H1 (cell line): ENCODE results near the gene ZFYVE27. TPM values are rescaled to one million over a fixed set of nuclear protein-coding genes. Genes with fewer than 3 reads are reported as not detected.

Source experiments
- EGR1 ChIP-seq: IDR thresholded peaks from 2 replicates; pipeline ENCODE4 v1.6.1; 2011; ENCODE audit warnings: low read depth, low read length, borderline replicate concordance
- HDAC2 ChIP-seq, 2 experiments: fragments of 300-600 bp in 1 of 2; sonication (generic) in 1 of 2; IDR thresholded peaks; 2 replicates each; pipeline ENCODE4 v1.6.1; 2011 to 2012; ENCODE audit warnings: low read depth in 2 of 2, low read length in 2 of 2, mild to moderate bottlenecking in 2 of 2, moderate library complexity in 2 of 2, borderline replicate concordance in 1 of 2, inconsistent platforms in 1 of 2
- JUN ChIP-seq: IDR thresholded peaks from 2 replicates; pipeline ENCODE4 v1.6.1; 2011; ENCODE audit warnings: low read depth, mild to moderate bottlenecking, improper control_type of control experiment, low read length
- NRF1 ChIP-seq: IDR thresholded peaks from 2 replicates; pipeline ENCODE4 v1.6.1; 2011; ENCODE audit warnings: mild to moderate bottlenecking, low read depth, low read length, improper control_type of control experiment
- SUZ12 ChIP-seq: fragments of 200-600 bp; sonication (generic); IDR thresholded peaks from 2 replicates; pipeline ENCODE4 v1.6.1; 2012; ENCODE audit warnings: mild to moderate bottlenecking, inconsistent platforms, low read length, moderate library complexity, mixed read lengths
- polyA plus RNA-seq, 7 experiments: library from polyadenylated mRNA; depleted of rRNA in 3 of 7; stranded (reverse) in 5 of 7; unstranded in 2 of 7; fragments of >200 nt in 5 of 7; fragments of 200-250 nt in 2 of 7; gene quantifications; 1 replicate in 5 of 7; 2 replicates in 1 of 7; 4 replicates in 1 of 7; pipeline versions ENCODE4 v1.2.1 to v1.2.3, GENCODE V29; 2011 to 2013; ENCODE audit warnings: missing spikeins in 2 of 7, mixed read lengths in 2 of 7
- total RNA-seq: library from RNA; stranded (reverse); fragmentation: NEBNext Ultra II Directional; extraction: Animal tissue kit (Norgen Biotek cat#: 25700); gene quantifications from 2 replicates; pipeline ENCODE4 v1.2.1, GENCODE V29; 2021
- TF ChIP-seq, protein P1 (sequence below): IDR thresholded peaks from 2 replicates; pipeline ENCODE4 v1.6.1; 2012; ENCODE audit warnings: low read length, inconsistent platforms

Gene ZFYVE27
- total and polyA plus RNA-seq, 2 of the 8 experiments (the other 6 are each of a cell fraction or from before 2014, with no cell fraction given) = 16.6 to 19.8 TPM

DNA sequence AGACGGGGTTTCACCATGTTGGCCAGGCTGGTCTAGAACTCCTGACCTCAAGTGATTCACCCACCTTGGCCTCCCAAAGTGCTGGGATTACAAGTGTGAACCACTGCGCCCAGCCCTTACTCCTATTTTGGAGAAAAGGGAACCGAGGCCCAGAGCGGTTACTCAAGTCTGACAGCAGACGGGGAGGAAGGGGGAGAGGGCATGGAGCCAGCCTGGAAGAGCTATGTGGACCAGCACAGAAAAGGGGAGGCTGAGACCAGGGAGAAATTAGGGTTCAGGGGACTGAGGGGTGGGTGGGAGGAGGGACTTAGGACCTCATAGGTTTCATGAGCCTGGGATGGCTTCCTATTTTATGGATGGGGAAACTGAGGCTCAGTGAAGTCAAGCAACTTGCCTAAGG lies 33.3 kb downstream of the ZFYVE27 start (continued):
- TF ChIP-seq EGR1 (no peak), JUN (no peak), SUZ12 (no peak), HDAC2 (IDR thresholded peaks at IDR 0.05; ENCODE audit: borderline replicate concordance in 1 of 2, low read depth in 2 of 2, low read length in 2 of 2) (no peak), NRF1 (no peak)
- TF ChIP-seq, protein P1, sequence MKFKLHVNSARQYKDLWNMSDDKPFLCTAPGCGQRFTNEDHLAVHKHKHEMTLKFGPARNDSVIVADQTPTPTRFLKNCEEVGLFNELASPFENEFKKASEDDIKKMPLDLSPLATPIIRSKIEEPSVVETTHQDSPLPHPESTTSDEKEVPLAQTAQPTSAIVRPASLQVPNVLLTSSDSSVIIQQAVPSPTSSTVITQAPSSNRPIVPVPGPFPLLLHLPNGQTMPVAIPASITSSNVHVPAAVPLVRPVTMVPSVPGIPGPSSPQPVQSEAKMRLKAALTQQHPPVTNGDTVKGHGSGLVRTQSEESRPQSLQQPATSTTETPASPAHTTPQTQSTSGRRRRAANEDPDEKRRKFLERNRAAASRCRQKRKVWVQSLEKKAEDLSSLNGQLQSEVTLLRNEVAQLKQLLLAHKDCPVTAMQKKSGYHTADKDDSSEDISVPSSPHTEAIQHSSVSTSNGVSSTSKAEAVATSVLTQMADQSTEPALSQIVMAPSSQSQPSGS = no peak
